HepG2 (cell line): Measurements from ENCODE around the gene TMPRSS15.

Experiments
- KDM5A ChIP-seq: fragments of 200-600 bp; sonication (generic); IDR thresholded peaks from 2 replicates; pipeline ENCODE4 v1.7.0; 2018; ENCODE audit warnings: antibody characterized with exemption, mild to moderate bottlenecking, low read length, borderline replicate concordance
- MZF1 ChIP-seq: sonication (generic); formaldehyde crosslinking; IDR thresholded peaks from 2 replicates; pipeline ENCODE4 v1.8.1; 2023; ENCODE audit warnings: mild to moderate bottlenecking, missing genetic modification reagents, borderline replicate concordance
- POLR2A ChIP-seq, 2 experiments: IDR thresholded peaks; 2 replicates each; pipeline ENCODE4 v1.6.1; 2011; ENCODE audit warnings: low read depth in 2 of 2, low read length in 2 of 2, mild to moderate bottlenecking in 1 of 2, moderate library complexity in 1 of 2; ENCODE audit not compliant: insufficient read depth in 1 of 2
- RXRA ChIP-seq: sonication (generic); formaldehyde crosslinking; IDR thresholded peaks from 2 replicates; pipeline ENCODE4 v1.5.1; 2020; ENCODE audit warnings: missing genetic modification reagents
- TAF1 ChIP-seq: sonication (generic); formaldehyde crosslinking; IDR thresholded peaks from 2 replicates; pipeline ENCODE4 v1.4.0; 2020; ENCODE audit warnings: missing genetic modification reagents
- TBP ChIP-seq: sonication (generic); formaldehyde crosslinking; IDR thresholded peaks from 2 replicates; pipeline ENCODE4 v1.5.0; 2020; ENCODE audit warnings: missing genetic modification reagents
- TCF7 ChIP-seq: sonication (generic); IDR thresholded peaks from 2 replicates; pipeline ENCODE4 v1.6.1; 2016; ENCODE audit warnings: antibody characterized with exemption, low read depth
- YY1 ChIP-seq: IDR thresholded peaks from 2 replicates; pipeline ENCODE4 v1.6.1; 2011; ENCODE audit warnings: low read length, low read depth, moderate library complexity, mild to moderate bottlenecking; ENCODE audit not compliant: insufficient read depth, insufficient replicate concordance
- ZFX ChIP-seq: sonication (generic); formaldehyde crosslinking; IDR thresholded peaks from 2 replicates; pipeline ENCODE4 v1.4.0; 2020; ENCODE audit warnings: mild to moderate bottlenecking, low read depth, missing genetic modification reagents, moderate library complexity
- ZKSCAN8 ChIP-seq: IDR thresholded peaks from 2 replicates; pipeline ENCODE4 v1.6.1; 2016; ENCODE audit warnings: borderline replicate concordance, missing genetic modification reagents, missing compliant biosample characterization
- ZNF274 ChIP-seq: sonication (generic); formaldehyde crosslinking; IDR thresholded peaks from 2 replicates; pipeline ENCODE4 v1.5.1; 2020; ENCODE audit warnings: mild to moderate bottlenecking, missing genetic modification reagents
- ZNF563 ChIP-seq: sonication (generic); formaldehyde crosslinking; IDR thresholded peaks from 2 replicates; pipeline ENCODE4 v1.8.0; 2022; ENCODE audit warnings: mild to moderate bottlenecking, moderate library complexity, missing genetic modification reagents
- ZNF75D ChIP-seq: sonication (generic); formaldehyde crosslinking; IDR thresholded peaks from 2 replicates; pipeline ENCODE4 v1.8.1; 2023; ENCODE audit warnings: missing genetic modification reagents, mild to moderate bottlenecking, borderline replicate concordance
- TF ChIP-seq, protein P1 (sequence below): sonication (generic); formaldehyde crosslinking; IDR thresholded peaks from 2 replicates; pipeline ENCODE4 v1.5.0; 2020; ENCODE audit warnings: mild to moderate bottlenecking, missing genetic modification reagents, moderate library complexity

DNA sequence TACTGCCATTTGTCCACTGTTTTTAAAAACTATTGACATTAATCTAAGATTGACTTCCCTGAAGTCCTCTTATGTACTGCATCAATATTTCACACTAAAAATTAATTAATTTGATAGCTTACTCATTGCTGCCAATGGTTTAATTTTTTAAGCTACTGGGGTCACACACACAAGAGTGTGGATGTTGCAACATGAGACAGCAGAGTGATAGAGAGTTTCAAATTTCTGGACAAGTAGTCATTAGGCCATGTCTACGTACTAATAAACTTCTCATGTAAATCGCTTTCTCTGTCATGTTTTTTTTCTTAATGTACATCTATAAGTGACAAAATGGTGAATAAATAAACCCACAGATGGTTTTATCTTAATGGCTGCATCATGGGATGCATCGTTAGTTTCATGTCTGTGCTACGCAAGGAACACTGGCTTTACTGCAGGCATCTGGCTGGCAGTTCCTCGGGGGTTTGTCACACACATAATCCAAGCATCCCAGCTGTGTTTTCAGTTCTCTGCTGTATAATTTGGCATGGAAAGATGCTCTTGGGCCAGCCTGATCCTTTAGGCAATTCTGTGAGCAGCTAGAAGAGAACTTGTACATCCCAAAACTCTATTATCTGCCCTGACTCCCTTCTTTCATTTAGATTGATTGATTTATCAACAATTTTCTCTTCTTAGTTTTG, 175.4 kb downstream of the TMPRSS15 start:
- TF ChIP-seq, protein P1, sequence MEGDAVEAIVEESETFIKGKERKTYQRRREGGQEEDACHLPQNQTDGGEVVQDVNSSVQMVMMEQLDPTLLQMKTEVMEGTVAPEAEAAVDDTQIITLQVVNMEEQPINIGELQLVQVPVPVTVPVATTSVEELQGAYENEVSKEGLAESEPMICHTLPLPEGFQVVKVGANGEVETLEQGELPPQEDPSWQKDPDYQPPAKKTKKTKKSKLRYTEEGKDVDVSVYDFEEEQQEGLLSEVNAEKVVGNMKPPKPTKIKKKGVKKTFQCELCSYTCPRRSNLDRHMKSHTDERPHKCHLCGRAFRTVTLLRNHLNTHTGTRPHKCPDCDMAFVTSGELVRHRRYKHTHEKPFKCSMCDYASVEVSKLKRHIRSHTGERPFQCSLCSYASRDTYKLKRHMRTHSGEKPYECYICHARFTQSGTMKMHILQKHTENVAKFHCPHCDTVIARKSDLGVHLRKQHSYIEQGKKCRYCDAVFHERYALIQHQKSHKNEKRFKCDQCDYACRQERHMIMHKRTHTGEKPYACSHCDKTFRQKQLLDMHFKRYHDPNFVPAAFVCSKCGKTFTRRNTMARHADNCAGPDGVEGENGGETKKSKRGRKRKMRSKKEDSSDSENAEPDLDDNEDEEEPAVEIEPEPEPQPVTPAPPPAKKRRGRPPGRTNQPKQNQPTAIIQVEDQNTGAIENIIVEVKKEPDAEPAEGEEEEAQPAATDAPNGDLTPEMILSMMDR (CRISPR knock-in tag): no peak
- TF ChIP-seq ZFX (CRISPR knock-in tag) (no peak), RXRA (CRISPR knock-in tag) (no peak), ZKSCAN8 (CRISPR knock-in tag) (no peak), TAF1 (CRISPR knock-in tag) (no peak), POLR2A (IDR thresholded peaks at IDR 0.05; ENCODE audit: insufficient read depth in 1 of 2, low read depth in 2 of 2, low read length in 2 of 2) (no peak), MZF1 (CRISPR knock-in tag) (no peak), YY1 (no peak), ZNF563 (CRISPR knock-in tag) (no peak), ZNF75D (CRISPR knock-in tag) (no peak), TBP (no peak), TCF7 (no peak), ZNF274 (CRISPR knock-in tag) (no peak), KDM5A (no peak)
